ENCODE data around the gene E2F2. TPM values are rescaled to one million over a fixed set of nuclear protein-coding genes. Genes with fewer than 3 reads are reported as not detected.

The E2F2 gene
- total RNA-seq, 1 experiment from 2014 or later = 6.6 TPM

DNA sequence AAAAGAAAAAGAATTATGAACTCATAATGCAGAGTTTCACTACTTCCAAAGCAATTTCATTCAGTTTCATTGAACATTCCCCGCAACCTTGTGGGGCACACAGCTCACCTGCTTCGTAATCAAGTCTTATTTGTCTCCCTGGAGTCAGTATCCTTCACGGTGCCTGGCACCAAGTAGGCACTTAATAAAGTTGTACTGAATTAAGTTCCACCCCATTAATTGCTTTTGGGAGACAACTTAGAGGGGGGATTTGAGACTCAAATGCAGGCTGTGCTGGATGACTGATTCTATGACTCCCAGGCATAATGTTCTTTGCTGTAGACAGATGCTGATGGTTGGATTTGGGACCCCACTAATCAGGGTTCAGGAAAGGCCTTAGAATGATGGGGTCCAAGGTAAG lies 34.7 kb upstream of the E2F2 start:
- H3K9me3 ChIP-seq (ENCODE audit: low read length) = no peaks in the 10 kb centered on the region
- H3K27me3 ChIP-seq (ENCODE audit: low read length) = no peaks in the 10 kb centered on the region
- no peak for DNase-seq
- H2AFZ ChIP-seq (ENCODE audit: low read length) = no peak overlapping the region
- no peaks in the 10 kb centered on the region for H3K36me3 ChIP-seq (ENCODE audit: insufficient read depth, low read length)
- H3K9ac ChIP-seq (ENCODE audit: low read length) = no peak overlapping the region
- peaks cover 27% of the 10 kb centered on the region for H3K4me1 ChIP-seq (ENCODE audit: low read length)
- H4K20me1 ChIP-seq (ENCODE audit: insufficient read depth, low read depth, low read length) = no peaks in the 10 kb centered on the region
- H3K79me2 ChIP-seq (ENCODE audit: low read length) = no peaks in the 10 kb centered on the region
- no peak overlapping the region for H3K27ac ChIP-seq (ENCODE audit: low read length)
- no peaks in the 10 kb centered on the region for H3K9me2 ChIP-seq (replicated peaks; ENCODE audit: insufficient read depth, low read length)
- H3K4me2 ChIP-seq (ENCODE audit: low read depth, low read length, poor library complexity, severe bottlenecking) = no peak overlapping the region
- no peak overlapping the region for H3K4me3 ChIP-seq (ENCODE audit: low read length)

DNA sequence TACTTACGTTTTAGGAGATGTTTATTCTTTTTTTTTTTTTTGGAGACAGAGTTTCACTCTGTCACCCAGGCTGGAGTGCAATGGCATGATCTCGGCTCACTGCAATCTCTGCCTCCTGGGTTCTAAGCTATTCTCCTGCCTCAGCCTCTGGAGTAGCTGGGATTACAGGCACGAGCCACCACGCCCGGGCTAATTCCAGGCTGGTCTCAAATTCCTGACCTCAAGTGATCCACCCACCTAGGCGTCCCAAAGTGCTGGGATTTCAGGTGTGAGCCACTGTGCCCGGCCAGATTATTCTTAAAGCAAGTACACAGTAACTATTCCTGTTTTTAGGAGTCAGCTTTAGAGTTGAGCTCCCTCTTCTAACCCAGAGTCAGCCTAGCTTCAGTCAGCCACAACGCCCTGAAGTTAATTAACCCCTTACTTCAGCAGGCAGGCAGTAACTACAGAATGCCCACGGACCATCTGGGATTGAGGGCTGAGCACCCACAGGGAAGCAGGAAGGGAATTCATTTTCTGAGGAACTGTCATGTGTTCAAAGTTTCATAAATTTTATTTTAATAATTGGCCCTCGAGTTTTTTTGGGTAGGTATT lies 33.6 kb upstream of the E2F2 start:
- Histone ChIP-seq H3K36me3 (ENCODE audit: insufficient read depth, low read length) (no peaks in the 10 kb centered on the region), H3K4me2 (ENCODE audit: low read depth, low read length, poor library complexity, severe bottlenecking) (no peak overlapping the region), H3K4me3 (ENCODE audit: low read length) (no peak overlapping the region), H3K9me2 (replicated peaks; ENCODE audit: insufficient read depth, low read length) (no peaks in the 10 kb centered on the region), H3K9me3 (ENCODE audit: low read length) (no peaks in the 10 kb centered on the region), H3K9ac (ENCODE audit: low read length) (no peak overlapping the region), H3K27ac (ENCODE audit: low read length) (no peak overlapping the region), H3K4me1 (ENCODE audit: low read length) (peaks cover 38% of the 10 kb centered on the region), H3K27me3 (ENCODE audit: low read length) (no peaks in the 10 kb centered on the region), H3K79me2 (ENCODE audit: low read length) (no peaks in the 10 kb centered on the region), H2AFZ (ENCODE audit: low read length) (no peak overlapping the region), H4K20me1 (ENCODE audit: insufficient read depth, low read depth, low read length) (no peaks in the 10 kb centered on the region)
- no peak for DNase-seq

DNA sequence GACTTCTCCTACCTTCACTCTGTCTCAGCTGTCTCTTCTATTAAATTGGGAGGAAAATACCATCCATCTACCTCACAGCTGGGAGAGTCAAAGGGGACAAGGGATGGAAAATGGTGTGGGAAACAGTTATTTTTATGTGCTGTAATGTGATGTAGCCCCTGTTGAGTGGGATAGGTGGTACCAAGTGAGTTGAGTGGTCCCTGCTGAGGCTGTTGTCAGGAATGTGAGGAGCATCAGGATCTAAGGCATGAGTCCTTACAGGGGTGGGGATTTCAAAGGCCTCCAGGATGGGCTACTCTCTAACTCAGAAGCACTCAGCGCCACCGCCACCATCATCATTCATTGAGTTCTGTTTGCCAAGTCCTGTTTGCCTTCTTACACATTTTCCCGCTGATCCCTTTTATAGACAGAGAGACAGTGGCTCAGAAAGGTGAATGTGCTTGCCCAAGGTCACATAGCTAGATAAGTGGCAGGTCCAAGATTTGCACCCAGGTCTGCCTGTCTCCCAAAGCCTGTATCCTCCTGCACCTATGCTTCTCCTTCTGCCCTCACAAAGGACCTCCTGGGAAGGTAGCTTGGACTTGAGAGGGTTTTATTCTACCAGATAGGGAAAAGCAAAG lies 32.8 kb upstream of the E2F2 start:
- H3K4me2 ChIP-seq (ENCODE audit: low read depth, low read length, poor library complexity, severe bottlenecking) = no peak overlapping the region

DNA sequence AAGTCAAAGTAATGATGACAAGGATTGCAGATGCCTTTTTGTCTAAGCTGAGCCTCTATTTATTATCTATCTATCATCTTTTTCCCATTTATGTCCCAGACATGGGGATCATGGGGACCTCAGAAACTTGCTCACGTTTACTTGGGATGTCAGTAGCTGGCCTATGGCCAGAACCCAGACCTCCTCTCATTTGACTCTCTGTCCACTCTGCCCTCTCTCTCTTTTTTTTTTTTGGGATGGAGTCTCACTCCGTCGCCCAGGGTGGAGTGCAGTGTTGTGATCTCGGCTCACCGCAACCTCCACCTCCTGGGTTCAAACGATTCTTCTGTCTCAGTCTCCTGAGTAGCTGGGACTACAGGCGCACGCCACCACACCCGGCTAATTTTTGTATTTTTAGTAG lies 32.0 kb upstream of the E2F2 start:
- Histone ChIP-seq H3K9ac (ENCODE audit: low read length) (no peak overlapping the region), H3K4me2 (ENCODE audit: low read depth, low read length, poor library complexity, severe bottlenecking) (peak overlapping the region; percentile 56), H3K4me1 (ENCODE audit: low read length) (peaks cover 51% of the 10 kb centered on the region)

More for the DNA sequence above, 32.8 kb upstream of the E2F2 start:
- peaks cover 2% of the 10 kb centered on the region for H4K20me1 ChIP-seq (ENCODE audit: insufficient read depth, low read depth, low read length)
- H3K79me2 ChIP-seq (ENCODE audit: low read length) = 0 out of 2 replicates have a peak, but pooled peaks cover under 1% of the 10 kb centered on the region
- H3K4me3 ChIP-seq (ENCODE audit: low read length) = no peak overlapping the region
- no peaks in the 10 kb centered on the region for H3K9me3 ChIP-seq (ENCODE audit: low read length)
- H2AFZ ChIP-seq (ENCODE audit: low read length) = no peak overlapping the region
- H3K27me3 ChIP-seq (ENCODE audit: low read length) = no peaks in the 10 kb centered on the region
- no peaks in the 10 kb centered on the region for H3K9me2 ChIP-seq (replicated peaks; ENCODE audit: insufficient read depth, low read length)
- peaks cover 43% of the 10 kb centered on the region for H3K4me1 ChIP-seq (ENCODE audit: low read length)
- H3K9ac ChIP-seq (ENCODE audit: low read length) = no peak overlapping the region
- no peaks in the 10 kb centered on the region for H3K36me3 ChIP-seq (ENCODE audit: insufficient read depth, low read length)
- no peak for DNase-seq
- no peak overlapping the region for H3K27ac ChIP-seq (ENCODE audit: low read length)

DNA sequence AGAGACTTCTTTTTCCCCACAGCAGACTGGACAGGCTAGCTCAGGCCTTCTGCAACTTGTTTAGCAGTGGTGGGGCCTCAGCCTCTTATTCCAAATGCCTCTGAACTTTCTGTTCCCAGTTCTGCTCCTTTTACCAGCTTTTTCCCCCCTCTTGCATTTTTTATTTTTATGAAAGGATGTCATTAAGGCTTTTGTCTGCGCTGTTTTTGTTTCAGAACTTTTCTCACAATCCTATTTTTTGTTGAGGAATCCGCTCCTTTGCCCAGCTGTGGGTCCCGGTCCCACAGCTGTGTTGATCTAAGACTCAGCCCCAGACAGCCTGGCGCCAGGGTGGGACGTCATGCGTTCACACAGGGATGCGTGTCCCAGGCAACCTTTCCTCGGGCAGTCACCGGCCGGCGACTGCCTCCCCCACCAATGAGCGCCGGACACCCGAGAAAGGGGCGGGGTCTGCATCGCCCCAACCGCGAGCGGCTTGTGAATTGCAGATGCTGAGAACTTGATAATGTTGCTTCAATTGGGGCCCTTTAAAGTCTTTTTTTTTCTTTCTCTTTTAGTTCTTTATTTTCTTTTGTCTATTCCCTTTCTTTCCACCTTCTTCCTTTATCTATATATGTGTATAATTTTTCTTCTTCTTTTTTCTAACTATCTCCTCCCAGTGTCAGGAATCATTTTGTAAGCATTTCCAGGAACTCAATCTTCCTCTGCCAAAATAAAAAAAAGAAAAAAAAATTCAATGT lies 31.3 kb upstream of the E2F2 start:
- peak; percentile 92 for DNase-seq
- H3K36me3 ChIP-seq (ENCODE audit: insufficient read depth, low read length) = no peaks in the 10 kb centered on the region
- H3K4me2 ChIP-seq (ENCODE audit: low read depth, low read length, poor library complexity, severe bottlenecking) = peak overlapping the region; percentile 56
- H3K27me3 ChIP-seq (ENCODE audit: low read length) = no peaks in the 10 kb centered on the region
- no peaks in the 10 kb centered on the region for H3K9me2 ChIP-seq (replicated peaks; ENCODE audit: insufficient read depth, low read length)
- H3K4me1 ChIP-seq (ENCODE audit: low read length) = peaks cover 55% of the 10 kb centered on the region
- no peaks in the 10 kb centered on the region for H3K9me3 ChIP-seq (ENCODE audit: low read length)
- H4K20me1 ChIP-seq (ENCODE audit: insufficient read depth, low read depth, low read length) = peaks cover 11% of the 10 kb centered on the region
- 0 out of 2 replicates have a peak overlapping the region, but pooled peaks have one; percentile 19 for H3K9ac ChIP-seq (ENCODE audit: low read length)
- H3K4me3 ChIP-seq (ENCODE audit: low read length) = peak overlapping the region; percentile 37; the same call in 1 of the 2 replicates
- no peak overlapping the region for H3K27ac ChIP-seq (ENCODE audit: low read length)
- no peak overlapping the region for H2AFZ ChIP-seq (ENCODE audit: low read length)
- H3K79me2 ChIP-seq (ENCODE audit: low read length) = 0 out of 2 replicates have a peak, but pooled peaks cover 4% of the 10 kb centered on the region

More for the DNA sequence above, 32.0 kb upstream of the E2F2 start:
- no peaks in the 10 kb centered on the region for H3K9me3 ChIP-seq (ENCODE audit: low read length)
- DNase-seq = no peak
- H2AFZ ChIP-seq (ENCODE audit: low read length) = no peak overlapping the region
- no peaks in the 10 kb centered on the region for H3K36me3 ChIP-seq (ENCODE audit: insufficient read depth, low read length)
- peaks cover 11% of the 10 kb centered on the region for H4K20me1 ChIP-seq (ENCODE audit: insufficient read depth, low read depth, low read length)
- no peaks in the 10 kb centered on the region for H3K9me2 ChIP-seq (replicated peaks; ENCODE audit: insufficient read depth, low read length)
- H3K79me2 ChIP-seq (ENCODE audit: low read length) = 0 out of 2 replicates have a peak, but pooled peaks cover 4% of the 10 kb centered on the region
- no peak overlapping the region for H3K27ac ChIP-seq (ENCODE audit: low read length)
- no peaks in the 10 kb centered on the region for H3K27me3 ChIP-seq (ENCODE audit: low read length)
- H3K4me3 ChIP-seq (ENCODE audit: low read length) = no peak overlapping the region

DNA sequence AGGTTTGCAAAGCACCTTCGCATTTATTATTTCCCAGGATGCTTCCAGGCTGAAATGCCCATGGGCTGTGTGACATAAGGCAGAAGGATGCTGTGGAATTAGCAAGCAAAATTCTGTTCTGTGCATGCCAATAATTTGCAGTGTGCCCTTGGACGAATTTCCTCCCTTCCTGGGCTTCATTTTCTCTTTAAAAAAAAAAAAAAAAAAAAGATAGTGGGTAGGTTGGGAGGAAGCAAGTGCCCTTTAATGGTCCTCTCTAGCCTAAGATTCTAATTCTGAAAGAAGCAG lies 30.7 kb upstream of the E2F2 start:
- H3K9ac ChIP-seq (ENCODE audit: low read length) = 0 out of 2 replicates have a peak overlapping the region, but pooled peaks have one; percentile 19
- no peak for DNase-seq
- H3K9me2 ChIP-seq (replicated peaks; ENCODE audit: insufficient read depth, low read length) = no peaks in the 10 kb centered on the region
- peaks cover 11% of the 10 kb centered on the region for H4K20me1 ChIP-seq (ENCODE audit: insufficient read depth, low read depth, low read length)
- no peaks in the 10 kb centered on the region for H3K9me3 ChIP-seq (ENCODE audit: low read length)
- peaks cover 60% of the 10 kb centered on the region for H3K4me1 ChIP-seq (ENCODE audit: low read length)
- H3K4me3 ChIP-seq (ENCODE audit: low read length) = no peak overlapping the region
- H3K27me3 ChIP-seq (ENCODE audit: low read length) = no peaks in the 10 kb centered on the region
- no peak overlapping the region for H3K27ac ChIP-seq (ENCODE audit: low read length)
- 0 out of 2 replicates have a peak, but pooled peaks cover 4% of the 10 kb centered on the region for H3K79me2 ChIP-seq (ENCODE audit: low read length)
- peak overlapping the region; percentile 56 for H3K4me2 ChIP-seq (ENCODE audit: low read depth, low read length, poor library complexity, severe bottlenecking)
- no peaks in the 10 kb centered on the region for H3K36me3 ChIP-seq (ENCODE audit: insufficient read depth, low read length)
- H2AFZ ChIP-seq (ENCODE audit: low read length) = no peak overlapping the region

DNA sequence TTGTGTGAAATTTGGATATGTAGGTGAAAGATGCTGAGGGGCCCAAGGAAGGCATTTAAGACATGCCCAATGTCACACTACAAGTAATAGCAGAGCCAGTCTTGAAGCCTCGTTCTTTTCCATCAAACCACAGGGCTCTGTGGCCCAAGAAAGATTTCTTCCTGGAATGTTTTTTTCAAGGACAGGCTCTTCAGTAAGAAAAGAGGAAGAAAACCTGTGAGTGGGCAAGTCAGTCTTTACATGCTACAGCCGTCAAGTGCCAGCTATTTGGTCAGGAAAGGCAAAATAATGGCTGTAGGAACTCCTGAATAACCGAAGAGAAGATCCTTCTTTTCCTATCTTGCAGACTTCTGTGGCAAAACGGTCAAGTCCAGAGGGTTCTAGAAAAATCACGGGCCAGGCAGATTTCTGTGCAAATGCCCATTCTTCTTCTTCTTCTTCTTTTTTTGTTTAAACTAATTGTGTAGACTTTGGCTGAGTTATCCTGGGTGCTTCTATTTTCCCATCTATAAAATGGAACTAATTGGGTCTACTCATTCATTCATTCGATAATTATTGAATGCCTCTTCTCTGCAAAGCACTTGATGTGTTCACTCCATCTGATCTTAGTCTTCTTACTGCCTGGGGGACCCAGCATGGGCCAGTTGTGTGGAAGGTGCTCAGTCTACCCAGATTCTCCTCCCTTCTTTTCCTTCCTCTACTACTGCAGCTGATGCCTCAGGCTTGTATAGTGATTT lies 30.2 kb upstream of the E2F2 start:
- H4K20me1 ChIP-seq (ENCODE audit: insufficient read depth, low read depth, low read length) = peaks cover 11% of the 10 kb centered on the region
- H3K79me2 ChIP-seq (ENCODE audit: low read length) = 0 out of 2 replicates have a peak, but pooled peaks cover 4% of the 10 kb centered on the region
- H2AFZ ChIP-seq (ENCODE audit: low read length) = no peak overlapping the region
- H3K9me3 ChIP-seq (ENCODE audit: low read length) = no peaks in the 10 kb centered on the region
- DNase-seq = no peak
- H3K27me3 ChIP-seq (ENCODE audit: low read length) = no peaks in the 10 kb centered on the region
- H3K27ac ChIP-seq (ENCODE audit: low read length) = no peak overlapping the region
- H3K9me2 ChIP-seq (replicated peaks; ENCODE audit: insufficient read depth, low read length) = no peaks in the 10 kb centered on the region
- 0 out of 2 replicates have a peak overlapping the region, but pooled peaks have one; percentile 10 for H3K9ac ChIP-seq (ENCODE audit: low read length)
- no peak overlapping the region for H3K4me3 ChIP-seq (ENCODE audit: low read length)
- peaks cover 65% of the 10 kb centered on the region for H3K4me1 ChIP-seq (ENCODE audit: low read length)
- H3K36me3 ChIP-seq (ENCODE audit: insufficient read depth, low read length) = no peaks in the 10 kb centered on the region
- no peak overlapping the region for H3K4me2 ChIP-seq (ENCODE audit: low read depth, low read length, poor library complexity, severe bottlenecking)
